ENCODE data around the gene POLD1. TPM values are rescaled to one million over a fixed set of nuclear protein-coding genes. Genes with fewer than 3 reads are reported as not detected.

POLD1 gene
- total RNA-seq, 1 donor from 2014 or later, result 19.8 TPM

DNA sequence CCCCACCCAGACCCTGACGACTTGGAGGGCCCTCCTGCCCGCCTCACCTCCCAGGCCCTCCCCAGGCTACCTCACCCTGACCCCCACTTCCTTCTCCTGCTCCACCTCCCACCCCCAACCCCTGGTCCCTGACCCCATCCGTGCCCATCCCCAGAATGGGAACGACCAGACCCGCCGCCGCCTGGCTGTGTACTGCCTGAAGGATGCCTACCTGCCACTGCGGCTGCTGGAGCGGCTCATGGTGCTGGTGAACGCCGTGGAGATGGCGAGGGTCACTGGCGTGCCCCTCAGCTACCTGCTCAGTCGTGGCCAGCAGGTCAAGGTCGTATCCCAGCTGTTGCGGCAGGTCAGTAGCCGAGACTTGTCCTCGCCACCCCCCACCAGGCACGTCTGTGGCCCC lies 22.7 kb downstream of the POLD1 start:
- Histone ChIP-seq H3K4me3 (ENCODE audit: low read length in 3 of 3) (no peak overlapping the region), H3K27me3 (ENCODE audit: control insufficient read depth in 3 of 3, insufficient read depth in 3 of 3, low read length in 3 of 3) (no peaks in the 10 kb centered on the region), H3K9ac (ENCODE audit: low read depth in 1 of 3, low read length in 3 of 3) (no peak overlapping the region), H3K9me3 (ENCODE audit: control insufficient read depth in 3 of 3, low read length in 3 of 3) (no peaks in the 10 kb centered on the region), H3K36me3 (ENCODE audit: control insufficient read depth in 3 of 3, insufficient read depth in 3 of 3, low read length in 3 of 3) (peaks cover 8 to 18% (median 15%) of the 10 kb centered on the region in 3 donors), H3K4me1 (ENCODE audit: control insufficient read depth in 3 of 3, insufficient read depth in 3 of 3, low read length in 3 of 3) (no peaks in the 10 kb centered on the region), H3K27ac (ENCODE audit: low read depth, low read length) (no peak overlapping the region)

DNA sequence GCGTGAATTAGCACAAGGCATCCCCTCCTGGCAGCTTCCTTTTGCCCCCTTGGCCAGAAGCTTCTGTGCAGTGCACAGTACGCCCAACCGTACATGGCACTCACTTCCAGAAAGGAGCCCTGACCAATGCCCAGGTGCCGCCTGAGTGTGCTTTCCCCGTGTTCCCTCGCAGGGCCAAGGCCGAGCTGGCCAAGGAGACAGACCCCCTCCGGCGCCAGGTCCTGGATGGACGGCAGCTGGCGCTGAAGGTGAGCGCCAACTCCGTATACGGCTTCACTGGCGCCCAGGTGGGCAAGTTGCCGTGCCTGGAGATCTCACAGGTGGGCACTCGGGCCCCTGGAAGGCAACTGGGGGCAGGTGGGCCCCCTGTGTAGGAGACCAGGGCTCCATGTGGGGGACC lies 25.2 kb downstream of the POLD1 start:
- Histone ChIP-seq H3K9ac (ENCODE audit: low read depth in 1 of 3, low read length in 3 of 3) (no peak overlapping the region), H3K4me3 (ENCODE audit: low read length in 3 of 3) (no peak overlapping the region), H3K4me1 (ENCODE audit: control insufficient read depth in 3 of 3, insufficient read depth in 3 of 3, low read length in 3 of 3) (no peaks in the 10 kb centered on the region), H3K27ac (ENCODE audit: low read depth, low read length) (no peak overlapping the region), H3K36me3 (ENCODE audit: control insufficient read depth in 3 of 3, insufficient read depth in 3 of 3, low read length in 3 of 3) (peaks cover 5 to 18% (median 10%) of the 10 kb centered on the region in 3 donors), H3K9me3 (ENCODE audit: control insufficient read depth in 3 of 3, low read length in 3 of 3) (no peaks in the 10 kb centered on the region), H3K27me3 (ENCODE audit: control insufficient read depth in 3 of 3, insufficient read depth in 3 of 3, low read length in 3 of 3) (no peaks in the 10 kb centered on the region)

DNA sequence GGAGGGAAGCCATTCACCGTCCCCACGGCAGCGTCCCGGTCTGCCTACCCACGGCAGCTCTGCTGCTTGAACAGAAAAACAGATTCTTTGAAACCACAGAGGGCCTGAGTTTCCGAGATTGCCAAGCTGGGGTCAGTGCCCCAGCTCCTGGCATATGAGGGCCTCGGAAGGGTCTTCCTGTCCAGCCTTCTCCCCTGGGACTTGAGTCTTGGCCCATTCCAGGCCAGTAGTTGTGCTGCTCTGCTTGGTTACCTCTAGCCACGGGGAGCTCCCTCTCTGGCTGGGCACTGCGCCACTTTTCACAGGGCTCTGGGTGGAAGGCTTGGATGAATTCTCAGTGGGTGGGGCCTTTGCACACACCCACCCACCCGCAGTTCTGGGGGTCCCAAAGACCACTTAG lies 26.0 kb downstream of the POLD1 start:
- Histone ChIP-seq H3K9me3 (ENCODE audit: control insufficient read depth in 3 of 3, low read length in 3 of 3) (no peaks in the 10 kb centered on the region), H3K4me3 (ENCODE audit: low read length in 3 of 3) (no peak overlapping the region), H3K36me3 (ENCODE audit: control insufficient read depth in 3 of 3, insufficient read depth in 3 of 3, low read length in 3 of 3) (peaks cover 5 to 18% (median 10%) of the 10 kb centered on the region in 3 donors), H3K9ac (ENCODE audit: low read depth in 1 of 3, low read length in 3 of 3) (no peak overlapping the region), H3K27me3 (ENCODE audit: control insufficient read depth in 3 of 3, insufficient read depth in 3 of 3, low read length in 3 of 3) (no peaks in the 10 kb centered on the region), H3K27ac (ENCODE audit: low read depth, low read length) (no peak overlapping the region), H3K4me1 (ENCODE audit: control insufficient read depth in 3 of 3, insufficient read depth in 3 of 3, low read length in 3 of 3) (peaks cover 2 to 3% (median 3%) of the 10 kb centered on the region in 3 donors)

DNA sequence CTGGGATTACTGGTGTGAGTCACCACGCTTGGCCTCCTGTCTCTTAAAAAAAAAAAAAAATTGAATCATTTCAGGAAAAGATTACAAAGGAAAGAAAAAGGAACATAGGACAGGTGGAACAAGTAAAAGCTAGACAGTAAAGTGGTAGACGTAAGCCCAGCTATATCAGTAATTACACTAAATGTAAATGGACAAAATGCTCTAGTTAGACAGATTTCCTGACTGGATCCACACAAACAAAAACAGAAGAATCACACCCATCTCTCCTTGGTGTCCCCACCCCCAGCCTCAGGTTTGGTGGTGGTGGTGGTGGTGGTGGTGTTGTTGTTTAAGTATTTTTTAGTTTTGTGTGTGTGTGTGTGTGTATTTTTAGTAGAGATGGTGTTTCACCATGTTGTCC lies 28.3 kb downstream of the POLD1 start:
- Histone ChIP-seq H3K4me3 (ENCODE audit: low read length in 3 of 3) (no peak overlapping the region), H3K9ac (ENCODE audit: low read depth in 1 of 3, low read length in 3 of 3) (no peak overlapping the region), H3K9me3 (ENCODE audit: control insufficient read depth in 3 of 3, low read length in 3 of 3) (no peaks in the 10 kb centered on the region), H3K27me3 (ENCODE audit: control insufficient read depth in 3 of 3, insufficient read depth in 3 of 3, low read length in 3 of 3) (no peaks in the 10 kb centered on the region), H3K36me3 (ENCODE audit: control insufficient read depth in 3 of 3, insufficient read depth in 3 of 3, low read length in 3 of 3) (peaks cover 2 to 9% (median 8%) of the 10 kb centered on the region in 3 donors), H3K27ac (ENCODE audit: low read depth, low read length) (no peak overlapping the region), H3K4me1 (ENCODE audit: control insufficient read depth in 3 of 3, insufficient read depth in 3 of 3, low read length in 3 of 3) (peaks cover 2 to 3% (median 3%) of the 10 kb centered on the region in 3 donors)

DNA sequence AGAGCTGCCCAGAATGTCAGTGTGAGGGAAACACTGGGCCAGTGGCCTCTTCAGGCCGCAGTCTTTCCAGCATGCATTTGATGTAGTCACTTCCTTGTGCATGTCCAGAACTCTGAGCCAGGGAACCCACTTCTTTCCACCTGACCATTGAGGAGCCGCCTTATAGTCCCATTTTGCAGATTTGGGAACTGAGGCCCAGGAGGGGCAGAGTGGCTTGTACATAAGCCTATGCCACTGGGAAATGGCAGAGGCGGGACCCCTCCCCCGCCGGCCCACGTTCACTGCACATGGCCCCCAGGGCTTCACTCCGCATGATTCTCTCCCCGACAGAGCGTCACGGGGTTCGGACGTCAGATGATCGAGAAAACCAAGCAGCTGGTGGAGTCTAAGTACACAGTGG lies 28.9 kb downstream of the POLD1 start:
- Histone ChIP-seq H3K36me3 (ENCODE audit: control insufficient read depth in 3 of 3, insufficient read depth in 3 of 3, low read length in 3 of 3) (peaks cover 2 to 9% (median 8%) of the 10 kb centered on the region in 3 donors), H3K27me3 (ENCODE audit: control insufficient read depth in 3 of 3, insufficient read depth in 3 of 3, low read length in 3 of 3) (peaks cover 0 to 4% (median 1%) of the 10 kb centered on the region in 3 donors), H3K9me3 (ENCODE audit: control insufficient read depth in 3 of 3, low read length in 3 of 3) (no peaks in the 10 kb centered on the region), H3K27ac (ENCODE audit: low read depth, low read length) (no peak overlapping the region), H3K4me1 (ENCODE audit: control insufficient read depth in 3 of 3, insufficient read depth in 3 of 3, low read length in 3 of 3) (peaks cover 2 to 3% (median 3%) of the 10 kb centered on the region in 3 donors), H3K4me3 (ENCODE audit: low read length in 3 of 3) (no peak overlapping the region), H3K9ac (ENCODE audit: low read depth in 1 of 3, low read length in 3 of 3) (no peak overlapping the region)

DNA sequence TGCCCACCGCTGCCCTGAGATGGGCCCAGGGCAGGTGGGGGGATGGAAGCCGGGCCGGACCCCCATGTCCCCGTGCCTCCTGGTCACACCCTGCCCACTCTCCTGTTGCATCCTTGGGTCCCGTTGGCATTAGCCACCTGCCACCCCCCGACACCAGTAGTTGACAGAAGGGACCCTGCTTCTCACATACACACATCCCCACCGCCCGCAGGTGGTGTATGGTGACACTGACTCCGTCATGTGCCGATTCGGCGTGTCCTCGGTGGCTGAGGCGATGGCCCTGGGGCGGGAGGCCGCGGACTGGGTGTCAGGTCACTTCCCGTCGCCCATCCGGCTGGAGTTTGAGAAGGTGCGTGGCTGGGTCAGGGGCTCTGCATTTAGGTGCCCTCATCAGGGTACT lies 29.4 kb downstream of the POLD1 start:
- Histone ChIP-seq H3K27me3 (ENCODE audit: control insufficient read depth in 3 of 3, insufficient read depth in 3 of 3, low read length in 3 of 3) (peaks cover 0 to 7% (median 4%) of the 10 kb centered on the region in 3 donors), H3K36me3 (ENCODE audit: control insufficient read depth in 3 of 3, insufficient read depth in 3 of 3, low read length in 3 of 3) (peaks cover 2 to 9% (median 8%) of the 10 kb centered on the region in 3 donors), H3K4me3 (ENCODE audit: low read length in 3 of 3) (no peak overlapping the region), H3K4me1 (ENCODE audit: control insufficient read depth in 3 of 3, insufficient read depth in 3 of 3, low read length in 3 of 3) (peaks cover 2 to 4% (median 3%) of the 10 kb centered on the region in 3 donors), H3K9me3 (ENCODE audit: control insufficient read depth in 3 of 3, low read length in 3 of 3) (no peaks in the 10 kb centered on the region), H3K27ac (ENCODE audit: low read depth, low read length) (no peak overlapping the region), H3K9ac (ENCODE audit: low read depth in 1 of 3, low read length in 3 of 3) (no peak overlapping the region)

DNA sequence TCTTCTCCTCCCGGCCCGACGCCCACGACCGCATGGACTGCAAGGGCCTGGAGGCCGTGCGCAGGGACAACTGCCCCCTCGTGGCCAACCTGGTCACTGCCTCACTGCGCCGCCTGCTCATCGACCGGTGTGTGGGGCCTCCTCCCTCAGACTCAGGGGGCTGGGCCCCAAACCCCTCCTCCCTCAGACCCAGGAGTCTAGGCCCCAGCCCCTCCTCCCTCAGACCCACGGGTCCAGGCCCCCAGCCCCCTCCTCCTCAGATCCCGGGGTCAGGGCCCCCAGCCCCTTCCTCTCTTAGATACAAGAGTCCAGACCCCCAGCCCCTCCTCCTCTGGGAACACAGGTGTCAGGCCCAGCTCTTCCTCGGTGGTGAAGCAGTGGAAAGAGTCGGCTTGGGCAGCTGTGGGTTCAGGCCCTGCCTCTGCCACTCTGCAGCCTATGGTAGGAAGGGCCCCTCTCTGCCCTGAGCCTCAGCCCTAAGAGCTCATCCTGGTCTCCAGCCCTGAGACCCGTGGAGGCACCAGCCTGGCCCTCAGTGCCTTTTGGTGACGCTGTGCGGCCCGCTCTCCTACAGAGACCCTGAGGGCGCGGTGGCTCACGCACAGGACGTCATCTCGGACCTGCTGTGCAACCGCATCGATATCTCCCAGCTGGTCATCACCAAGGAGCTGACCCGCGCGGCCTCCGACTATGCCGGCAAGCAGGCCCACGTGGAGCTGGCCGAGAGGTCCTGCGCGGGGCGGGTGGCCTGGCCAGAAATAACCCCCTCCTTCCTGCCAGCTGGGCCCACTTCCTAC lies 30.9 kb downstream of the POLD1 start:
- H3K27me3 ChIP-seq (ENCODE audit: control insufficient read depth in 3 of 3, insufficient read depth in 3 of 3, low read length in 3 of 3), result peaks cover 0 to 20% (median 8%) of the 10 kb centered on the region in 3 donors
- no peaks in the 10 kb centered on the region for H3K9me3 ChIP-seq (ENCODE audit: control insufficient read depth in 3 of 3, low read length in 3 of 3)
- H3K27ac ChIP-seq (ENCODE audit: low read depth, low read length), result no peak overlapping the region
- no peaks in the 10 kb centered on the region for H3K36me3 ChIP-seq (ENCODE audit: control insufficient read depth in 3 of 3, insufficient read depth in 3 of 3, low read length in 3 of 3)
- H3K4me3 ChIP-seq (ENCODE audit: low read length in 3 of 3), result no peak overlapping the region
- peaks cover 9 to 12% (median 11%) of the 10 kb centered on the region in 3 donors for H3K4me1 ChIP-seq (ENCODE audit: control insufficient read depth in 3 of 3, insufficient read depth in 3 of 3, low read length in 3 of 3)
- peak overlapping the region in 1 of 3 donors; percentile 11 for H3K9ac ChIP-seq (ENCODE audit: low read depth in 1 of 3, low read length in 3 of 3)

DNA sequence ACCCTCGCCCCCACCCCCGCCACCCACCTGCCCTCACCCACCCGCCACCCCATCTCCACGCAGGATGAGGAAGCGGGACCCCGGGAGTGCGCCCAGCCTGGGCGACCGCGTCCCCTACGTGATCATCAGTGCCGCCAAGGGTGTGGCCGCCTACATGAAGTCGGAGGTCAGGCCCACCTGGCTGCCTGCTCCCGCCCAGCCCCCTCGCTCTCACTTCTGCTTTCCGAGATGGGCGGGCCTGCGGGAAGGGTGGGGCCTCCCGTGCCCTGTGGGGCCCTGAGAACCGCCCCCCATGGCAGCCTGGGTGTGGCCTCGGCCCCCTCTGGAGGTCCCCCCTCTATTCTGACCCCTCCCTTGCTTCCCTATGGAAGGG lies 31.5 kb downstream of the POLD1 start:
- Histone ChIP-seq H3K27ac (ENCODE audit: low read depth, low read length) (no peak overlapping the region), H3K4me1 (ENCODE audit: control insufficient read depth in 3 of 3, insufficient read depth in 3 of 3, low read length in 3 of 3) (peaks cover 9 to 12% (median 11%) of the 10 kb centered on the region in 3 donors), H3K36me3 (ENCODE audit: control insufficient read depth in 3 of 3, insufficient read depth in 3 of 3, low read length in 3 of 3) (no peaks in the 10 kb centered on the region), H3K27me3 (ENCODE audit: control insufficient read depth in 3 of 3, insufficient read depth in 3 of 3, low read length in 3 of 3) (peaks cover 0 to 20% (median 8%) of the 10 kb centered on the region in 3 donors), H3K9ac (ENCODE audit: low read depth in 1 of 3, low read length in 3 of 3) (no peak overlapping the region), H3K4me3 (ENCODE audit: low read length in 3 of 3) (no peak overlapping the region), H3K9me3 (ENCODE audit: control insufficient read depth in 3 of 3, low read length in 3 of 3) (no peaks in the 10 kb centered on the region)

DNA sequence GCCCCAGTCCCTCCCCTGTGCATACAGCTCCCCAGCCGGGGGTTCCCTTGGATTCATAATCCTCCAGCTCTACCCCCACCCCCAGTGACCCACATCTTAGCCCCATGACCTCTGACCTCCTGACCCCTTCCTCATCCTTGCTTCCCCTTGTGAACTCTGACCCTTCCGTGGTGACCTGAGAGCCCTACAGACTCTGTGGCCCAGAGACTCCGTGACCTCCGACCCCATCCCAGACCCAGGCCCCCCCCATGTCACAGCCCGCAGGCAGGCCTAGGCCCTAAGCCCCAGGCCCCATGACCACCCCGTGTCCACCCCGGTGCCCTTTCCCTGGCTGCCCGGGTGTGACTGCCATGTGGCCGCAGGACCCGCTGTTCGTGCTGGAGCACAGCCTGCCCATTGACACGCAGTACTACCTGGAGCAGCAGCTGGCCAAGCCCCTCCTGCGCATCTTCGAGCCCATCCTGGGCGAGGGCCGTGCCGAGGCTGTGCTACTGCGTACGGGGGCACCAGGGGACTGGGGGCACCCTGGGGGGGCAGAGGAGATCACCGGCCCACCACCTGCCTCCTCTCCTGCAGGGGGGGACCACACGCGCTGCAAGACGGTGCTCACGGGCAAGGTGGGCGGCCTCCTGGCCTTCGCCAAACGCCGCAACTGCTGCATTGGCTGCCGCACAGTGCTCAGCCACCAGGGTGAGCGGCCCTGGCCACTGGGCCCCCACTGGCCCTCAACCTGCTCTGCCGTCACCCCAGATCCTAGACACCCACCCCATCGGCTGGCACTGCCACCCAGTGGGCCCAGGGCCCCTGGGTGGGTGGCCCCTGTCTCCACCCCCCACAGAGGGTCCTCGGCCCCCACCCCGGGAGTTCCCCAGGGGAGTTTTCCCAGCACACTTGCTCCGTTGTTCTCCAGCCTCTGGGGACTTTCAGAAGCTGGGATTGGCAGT lies 32.2 kb downstream of the POLD1 start:
- no peaks in the 10 kb centered on the region for H3K36me3 ChIP-seq (ENCODE audit: control insufficient read depth in 3 of 3, insufficient read depth in 3 of 3, low read length in 3 of 3)
- H3K27me3 ChIP-seq (ENCODE audit: control insufficient read depth in 3 of 3, insufficient read depth in 3 of 3, low read length in 3 of 3), result peaks cover 0 to 23% (median 13%) of the 10 kb centered on the region in 3 donors
- H3K9me3 ChIP-seq (ENCODE audit: control insufficient read depth in 3 of 3, low read length in 3 of 3), result no peaks in the 10 kb centered on the region
- no peak overlapping the region for H3K9ac ChIP-seq (ENCODE audit: low read depth in 1 of 3, low read length in 3 of 3)
- no peak overlapping the region for H3K27ac ChIP-seq (ENCODE audit: low read depth, low read length)
- no peak overlapping the region for H3K4me3 ChIP-seq (ENCODE audit: low read length in 3 of 3)
- peaks cover 9 to 12% (median 11%) of the 10 kb centered on the region in 3 donors for H3K4me1 ChIP-seq (ENCODE audit: control insufficient read depth in 3 of 3, insufficient read depth in 3 of 3, low read length in 3 of 3)

Data from skeletal muscle tissue (tissue), 4 donors.